ENCODE measurements around the gene KCNQ1. TPM values are rescaled to one million over a fixed set of nuclear protein-coding genes. Genes with fewer than 3 reads are reported as not detected.
"Not testable (repeated sequence)": the region's sequence is repeated elsewhere in the genome, so short reads cannot be mapped to it uniquely, and the experiment has no call there.

Gene KCNQ1
- total and polyA plus RNA-seq, 2 donors (not counting 3 experiments of a cell fraction or from before 2014, with no cell fraction given), result 0.07 to 0.09 TPM

- Histone ChIP-seq H3K36me3 (ENCODE audit: control insufficient read depth in 2 of 2, extremely low read depth in 1 of 2, insufficient read depth in 2 of 2, low read length in 2 of 2) (no peaks in the 10 kb centered on the region), H3K79me2 (ENCODE audit: control insufficient read depth, insufficient read depth, low read length) (no peaks in the 10 kb centered on the region), H3K4me1 (ENCODE audit: control insufficient read depth, extremely low read depth, insufficient read depth, low read length) (no peaks in the 10 kb centered on the region), H2AFZ (ENCODE audit: low read depth, low read length) (no peak overlapping the region), H4K20me1 (replicated peaks; ENCODE audit: control insufficient read depth, extremely low read depth, insufficient read depth, low read length) (no peaks in the 10 kb centered on the region), H3K9me3 (replicated peaks; ENCODE audit: control insufficient read depth, insufficient read depth, low read length) (no peaks in the 10 kb centered on the region), H3K27ac (ENCODE audit: insufficient read depth, low read depth, low read length) (no peak overlapping the region), H3K9me1 (replicated peaks; ENCODE audit: control insufficient read depth, extremely low read depth, insufficient read depth, low read length) (no peaks in the 10 kb centered on the region), H3K4me3 (replicated peaks in 1 of 3; ENCODE audit: insufficient read depth in 1 of 3, low read depth in 1 of 3, low read length in 3 of 3) (no peak overlapping the region), H3K27me3 (ENCODE audit: control insufficient read depth in 2 of 2, insufficient read depth in 2 of 2, low read length in 2 of 2) (no peaks in the 10 kb centered on the region), H3K4me2 (ENCODE audit: insufficient read depth, low read length) (no peak overlapping the region), H3K9ac (replicated peaks; ENCODE audit: extremely low read depth, insufficient read depth, low read length) (no peak overlapping the region)
- no peak for DNase-seq (ENCODE audit: low read depth, low spot score)
- TF ChIP-seq FOS (IDR thresholded peaks at IDR 0.05; ENCODE audit: borderline replicate concordance, insufficient read depth, low read length) (no peak), GATA2 (IDR thresholded peaks at IDR 0.05; ENCODE audit: insufficient read depth, insufficient read length, low read depth, low read length) (no peak), POLR2AphosphoS5 (IDR thresholded peaks at IDR 0.05; ENCODE audit: insufficient read depth, low read depth, low read length) (no peak), MAX (IDR thresholded peaks at IDR 0.05; ENCODE audit: insufficient read depth, insufficient read length) (no peak), JUN (IDR thresholded peaks at IDR 0.05; ENCODE audit: borderline replicate concordance, insufficient read depth, insufficient read length, low read depth) (no peak), MYC (IDR thresholded peaks at IDR 0.05; ENCODE audit: low read depth, low read length) (no peak), CTCF (IDR thresholded peaks at IDR 0.05; ENCODE audit: extremely low read depth in 1 of 2, insufficient read depth in 1 of 2, low read depth in 1 of 2, low read length in 2 of 2) (no peak), EZH2 (IDR thresholded peaks at IDR 0.05; ENCODE audit: borderline replicate concordance, low read depth, low read length, severe bottlenecking) (no peak), POLR2A (IDR thresholded peaks at IDR 0.05; ENCODE audit: low read depth, low read length) (no peak)
- BruUV-seq (replicated peaks), result no TSS peak
- FAIRE-seq, result no peak
- dilution Hi-C loops (cut with MboI; ENCODE audit: extremely low pct_ligation_motif_present, low sequenced_read_pairs) (no loop called here), intact Hi-C loops (cut with micrococcal nuclease) (no loop called here)
- ChIA-PET CTCF (interaction anchor here (1.0 kb wide), 1 partner anchor 173 kb away, joined by 3 read pairs; no protein-coding TSS in a partner anchor), POLR2A (no interaction called here)
These were observed 33.1 kb downstream of the KCNQ1 start for GRCh38 chr11:2477936-2478335.

- H3K4me1 ChIP-seq (ENCODE audit: control insufficient read depth, extremely low read depth, insufficient read depth, low read length); H2AFZ ChIP-seq (ENCODE audit: low read depth, low read length); H3K27ac ChIP-seq (ENCODE audit: insufficient read depth, low read depth, low read length); H3K27me3 ChIP-seq (ENCODE audit: control insufficient read depth in 2 of 2, insufficient read depth in 2 of 2, low read length in 2 of 2); H3K4me3 ChIP-seq (replicated peaks in 1 of 3; ENCODE audit: insufficient read depth in 1 of 3, low read depth in 1 of 3, low read length in 3 of 3); BruUV-seq (replicated peaks); CTCF ChIA-PET; H4K20me1 ChIP-seq (replicated peaks; ENCODE audit: control insufficient read depth, extremely low read depth, insufficient read depth, low read length); H3K4me2 ChIP-seq (ENCODE audit: insufficient read depth, low read length); H3K9ac ChIP-seq (replicated peaks; ENCODE audit: extremely low read depth, insufficient read depth, low read length); H3K36me3 ChIP-seq (ENCODE audit: control insufficient read depth in 2 of 2, extremely low read depth in 1 of 2, insufficient read depth in 2 of 2, low read length in 2 of 2); H3K79me2 ChIP-seq (ENCODE audit: control insufficient read depth, insufficient read depth, low read length); H3K9me1 ChIP-seq (replicated peaks; ENCODE audit: control insufficient read depth, extremely low read depth, insufficient read depth, low read length); DNase-seq (ENCODE audit: low read depth, low spot score); intact Hi-C loops (cut with micrococcal nuclease); H3K9me3 ChIP-seq (replicated peaks; ENCODE audit: control insufficient read depth, insufficient read depth, low read length); FAIRE-seq; dilution Hi-C loops (cut with MboI; ENCODE audit: extremely low pct_ligation_motif_present, low sequenced_read_pairs); POLR2A ChIA-PET: not testable (repeated sequence)
These were observed 35.5 kb downstream of the KCNQ1 start for GRCh38 chr11:2480067-2480873.
